GM12872 (cell line): ENCODE measurements around the gene IL1RAPL2.

ENCODE experiments used
- TF ChIP-seq, protein P1 (sequence below): IDR thresholded peaks from 3 replicates; pipeline ENCODE4 v1.5.1; 2011; ENCODE audit warnings: low read depth, mild to moderate bottlenecking, low read length, moderate library complexity; ENCODE audit not compliant: insufficient read depth

The IL1RAPL2 gene

DNA sequence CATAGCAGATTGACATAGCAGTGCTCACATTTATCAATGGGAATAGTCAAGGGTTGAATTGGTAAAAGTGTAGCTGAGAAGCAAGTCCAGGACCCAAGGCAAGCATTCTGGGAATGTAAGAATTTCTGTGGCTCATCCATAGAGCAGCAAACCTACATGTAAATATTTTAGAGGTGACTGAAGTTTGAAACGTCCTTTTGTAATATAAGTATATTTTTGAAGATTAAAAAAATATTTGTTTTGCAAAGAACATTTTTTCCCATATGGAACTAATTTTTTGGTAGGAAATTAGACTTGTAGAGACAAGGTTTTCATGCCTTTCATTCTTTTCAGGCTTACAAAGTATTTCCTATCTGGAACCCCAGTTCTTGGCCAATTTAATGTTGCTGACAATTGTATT lies 550.5 kb downstream of the IL1RAPL2 start:
- TF ChIP-seq, protein P1, sequence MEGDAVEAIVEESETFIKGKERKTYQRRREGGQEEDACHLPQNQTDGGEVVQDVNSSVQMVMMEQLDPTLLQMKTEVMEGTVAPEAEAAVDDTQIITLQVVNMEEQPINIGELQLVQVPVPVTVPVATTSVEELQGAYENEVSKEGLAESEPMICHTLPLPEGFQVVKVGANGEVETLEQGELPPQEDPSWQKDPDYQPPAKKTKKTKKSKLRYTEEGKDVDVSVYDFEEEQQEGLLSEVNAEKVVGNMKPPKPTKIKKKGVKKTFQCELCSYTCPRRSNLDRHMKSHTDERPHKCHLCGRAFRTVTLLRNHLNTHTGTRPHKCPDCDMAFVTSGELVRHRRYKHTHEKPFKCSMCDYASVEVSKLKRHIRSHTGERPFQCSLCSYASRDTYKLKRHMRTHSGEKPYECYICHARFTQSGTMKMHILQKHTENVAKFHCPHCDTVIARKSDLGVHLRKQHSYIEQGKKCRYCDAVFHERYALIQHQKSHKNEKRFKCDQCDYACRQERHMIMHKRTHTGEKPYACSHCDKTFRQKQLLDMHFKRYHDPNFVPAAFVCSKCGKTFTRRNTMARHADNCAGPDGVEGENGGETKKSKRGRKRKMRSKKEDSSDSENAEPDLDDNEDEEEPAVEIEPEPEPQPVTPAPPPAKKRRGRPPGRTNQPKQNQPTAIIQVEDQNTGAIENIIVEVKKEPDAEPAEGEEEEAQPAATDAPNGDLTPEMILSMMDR: no peak

DNA sequence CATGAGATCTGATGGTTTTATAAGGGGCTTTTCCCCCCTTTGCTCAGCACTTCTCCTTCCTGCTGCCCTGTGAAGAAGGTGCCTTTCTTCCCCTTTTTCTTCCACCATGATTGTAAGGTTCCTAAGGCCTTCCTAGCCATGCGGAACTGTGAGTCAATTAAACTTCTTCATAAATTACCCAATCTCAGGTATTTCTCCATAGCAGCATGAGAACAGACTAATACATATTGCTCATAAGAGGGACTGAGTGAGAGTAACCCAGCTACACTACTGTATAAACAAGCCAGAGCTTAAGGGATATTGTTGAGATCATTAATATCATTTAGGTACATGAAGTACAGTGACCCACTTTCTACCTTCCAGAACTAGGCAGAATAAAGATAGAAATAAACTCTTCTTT lies 551.6 kb downstream of the IL1RAPL2 start:
- TF ChIP-seq, protein P1: no peak

DNA sequence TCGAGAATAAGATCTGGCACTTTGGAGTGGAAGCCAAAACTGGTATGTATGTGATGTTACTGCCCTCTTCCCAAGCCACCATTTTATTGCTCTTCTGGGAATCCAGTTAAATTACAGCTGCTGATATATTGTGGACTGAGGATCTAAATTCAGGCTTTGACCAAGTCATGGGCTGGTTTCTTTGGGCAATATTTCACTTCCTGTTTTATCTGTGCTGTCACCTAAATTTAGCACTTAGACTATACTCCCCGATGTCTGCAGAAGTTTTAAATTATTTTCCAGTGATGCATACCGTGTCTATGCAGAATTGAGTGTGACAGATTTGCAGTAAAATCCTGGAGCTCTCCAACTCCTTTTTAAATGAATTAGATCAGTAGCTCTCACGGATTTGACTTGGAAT lies 554.5 kb downstream of the IL1RAPL2 start:
- TF ChIP-seq, protein P1: no peak

DNA sequence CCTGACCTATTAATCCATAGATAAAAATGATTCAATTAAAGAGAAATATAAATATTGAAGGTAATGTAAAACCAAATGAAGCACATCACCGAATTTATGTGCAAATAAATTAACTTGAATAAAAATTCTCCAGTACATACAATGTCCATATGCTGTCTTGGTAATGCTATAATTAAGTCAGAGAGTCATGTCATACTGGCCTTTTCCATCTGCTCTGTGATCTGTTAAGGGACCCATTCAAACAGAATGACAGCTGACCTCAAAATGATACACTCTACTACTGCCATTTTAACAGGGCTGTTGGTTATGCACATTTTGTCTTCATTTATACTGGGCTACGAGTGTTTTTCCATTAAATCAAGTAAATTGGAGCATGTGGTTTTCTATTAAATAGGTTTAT lies 555.2 kb downstream of the IL1RAPL2 start:
- TF ChIP-seq, protein P1: no peak

DNA sequence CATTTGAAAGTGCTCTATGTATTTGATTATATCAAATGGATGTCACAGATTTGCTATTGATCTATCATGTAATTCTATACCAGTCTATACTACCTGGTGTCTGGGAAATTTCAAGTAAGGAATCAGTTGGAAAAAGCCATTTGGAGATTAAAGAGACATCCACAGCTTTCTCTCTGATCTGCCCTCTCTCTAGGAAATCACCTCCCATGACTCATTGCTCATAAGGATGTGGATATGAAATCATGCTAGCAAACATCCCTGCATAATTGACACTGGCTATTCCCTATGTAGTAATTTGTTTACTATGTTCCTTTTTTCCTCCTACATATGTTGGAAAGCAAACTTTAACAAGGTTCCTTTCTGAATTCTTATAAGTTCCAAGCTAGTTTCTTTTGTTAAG lies 560.2 kb downstream of the IL1RAPL2 start:
- TF ChIP-seq, protein P1: no peak

DNA sequence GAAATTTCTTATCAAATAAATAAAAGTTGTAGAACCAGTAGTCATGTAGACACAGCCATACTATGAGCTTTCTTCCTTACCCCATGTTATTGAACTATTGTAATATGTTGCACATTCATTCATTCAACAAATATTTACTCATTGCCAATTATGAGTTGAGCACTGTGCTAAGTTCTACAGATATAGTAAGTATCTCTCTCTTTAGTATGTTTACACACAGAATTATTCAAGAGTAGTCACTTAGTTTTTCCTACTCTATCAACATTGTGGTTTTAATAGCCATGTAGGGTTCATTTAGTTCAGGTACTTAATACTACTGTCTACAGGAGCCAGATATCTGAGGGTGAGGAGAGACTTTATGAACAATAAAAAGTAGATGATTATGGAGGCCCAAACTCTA lies 568.3 kb downstream of the IL1RAPL2 start:
- TF ChIP-seq, protein P1: no peak

DNA sequence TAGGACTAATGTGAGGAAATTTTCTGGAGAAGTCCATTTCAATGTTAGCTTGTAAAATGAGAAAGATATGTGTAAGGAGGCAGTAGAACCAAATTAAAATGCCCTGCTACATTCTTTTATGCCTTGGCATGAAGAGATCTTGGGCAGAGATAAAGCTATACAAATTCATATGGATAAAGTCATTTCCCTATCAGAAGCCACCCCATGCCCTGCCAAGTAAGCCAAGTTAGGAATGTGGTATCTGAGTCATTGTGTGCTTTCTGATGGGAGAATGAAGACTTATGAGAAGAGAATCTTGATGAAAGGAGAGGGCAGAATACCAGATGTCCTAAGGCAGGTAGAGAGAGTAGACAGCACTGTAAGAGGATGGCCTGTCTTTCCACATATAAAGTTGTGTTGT lies 570.8 kb downstream of the IL1RAPL2 start:
- TF ChIP-seq, protein P1: no peak

DNA sequence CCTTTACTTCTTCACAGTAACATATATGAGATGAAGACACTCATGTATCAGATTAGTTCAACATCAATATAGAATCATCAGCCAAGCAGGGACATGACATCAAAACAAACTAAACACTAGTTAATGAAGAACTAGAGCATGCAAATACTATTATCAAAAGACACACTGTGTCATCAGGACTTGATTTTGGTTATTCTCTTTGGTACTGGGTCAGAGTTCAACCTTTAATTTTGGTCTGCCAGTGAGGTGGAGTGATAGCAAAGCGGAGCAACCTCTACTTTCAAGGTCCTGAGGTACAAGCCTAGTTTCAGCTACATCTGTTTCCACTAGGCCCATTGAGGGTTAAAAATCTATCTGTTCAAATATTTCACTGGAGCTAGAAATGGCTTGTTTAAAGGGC lies 584.0 kb downstream of the IL1RAPL2 start:
- TF ChIP-seq, protein P1: no peak
